Lower lobe of right lung (tissue), 2 donors: ENCODE data around the gene GPR75. TPM values are rescaled to one million over a fixed set of nuclear protein-coding genes. Genes with fewer than 3 reads are reported as not detected.

Source experiments
- ATAC-seq, 2 donors: fragments of 200-7000 bp; cut with Tn5 transposase; one replicate each; pipeline ENCODE4 v1.9.1; 2020 to 2022; ENCODE audit warnings: mild to moderate bottlenecking in 2 of 2, moderate library complexity in 2 of 2
- DNase-seq: peaks from one replicate; pipeline ENCODE4 v3.0.0-alpha.2; 2020
- H3K27ac ChIP-seq: fragments of 200-600 bp; one replicate; pipeline ENCODE4 v1.8.0; 2022
- H3K27me3 ChIP-seq: fragments of 200-600 bp; one replicate; pipeline ENCODE4 v1.8.0; 2022; ENCODE audit warnings: low read depth
- H3K36me3 ChIP-seq: fragments of 200-600 bp; one replicate; pipeline ENCODE4 v1.8.0; 2022; ENCODE audit warnings: mild to moderate bottlenecking
- H3K4me1 ChIP-seq: fragments of 200-600 bp; one replicate; pipeline ENCODE4 v1.8.0; 2022
- H3K4me3 ChIP-seq: fragments of 200-600 bp; one replicate; pipeline ENCODE4 v1.8.0; 2022; ENCODE audit warnings: mild to moderate bottlenecking
- H3K9me3 ChIP-seq: fragments of 200-600 bp; one replicate; pipeline ENCODE4 v1.8.0; 2022
- CTCF ChIP-seq: fragments of 200-600 bp; IDR thresholded peaks from one replicate; pipeline ENCODE4 v1.8.0; 2022; ENCODE audit warnings: antibody characterized with exemption, mild to moderate bottlenecking
- intact Hi-C: fragments of 100-400 bp; cut with DNase I; formaldehyde crosslinking; loops from one replicate; pipeline ENCODE4 v1.11.0; 2022
- total RNA-seq: library from RNA; stranded (reverse); fragmentation: NEBNext Ultra II Directional; extraction: Animal tissue kit (Norgen Biotek cat#: 25700); gene quantifications from one replicate; pipeline ENCODE4 v1.2.1, GENCODE V29; 2021
- donor health status: DM: no; HTN: yes; CAD: no; lungs with severe emphysema.

Gene GPR75
- total RNA-seq, 1 donor from 2014 or later: 3.2 TPM

DNA sequence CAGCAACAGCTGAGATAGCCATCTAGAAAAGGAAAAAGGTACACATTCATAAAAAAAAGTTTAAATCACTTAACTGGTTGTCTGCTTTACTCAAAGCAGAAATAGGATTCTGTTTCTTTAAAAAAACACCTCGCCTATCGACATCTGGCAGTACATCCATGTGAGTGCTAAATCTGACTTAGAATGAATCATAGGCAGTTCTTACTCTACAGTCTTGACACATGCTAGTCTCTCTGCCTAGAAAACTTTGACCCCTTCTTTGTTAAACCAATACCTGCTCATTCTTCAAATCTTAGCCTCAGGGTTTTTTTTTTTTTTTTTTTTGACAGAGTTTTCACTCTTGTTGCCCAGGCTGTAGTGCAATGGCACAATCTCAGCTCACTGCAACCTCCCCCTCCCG is 37.1 kb upstream of the GPR75 start:
- intact Hi-C loops: no loop called here
- H3K4me1 ChIP-seq: no peaks in the 10 kb centered on the region
- no peak overlapping the region for H3K4me3 ChIP-seq
- TF ChIP-seq CTCF: no peak
- peaks cover 99% of the 10 kb centered on the region for H3K36me3 ChIP-seq
- ATAC-seq (no peak), DNase-seq (no peak)
- H3K27me3 ChIP-seq: no peaks in the 10 kb centered on the region
- H3K9me3 ChIP-seq: no peaks in the 10 kb centered on the region
- H3K27ac ChIP-seq: no peak overlapping the region

DNA sequence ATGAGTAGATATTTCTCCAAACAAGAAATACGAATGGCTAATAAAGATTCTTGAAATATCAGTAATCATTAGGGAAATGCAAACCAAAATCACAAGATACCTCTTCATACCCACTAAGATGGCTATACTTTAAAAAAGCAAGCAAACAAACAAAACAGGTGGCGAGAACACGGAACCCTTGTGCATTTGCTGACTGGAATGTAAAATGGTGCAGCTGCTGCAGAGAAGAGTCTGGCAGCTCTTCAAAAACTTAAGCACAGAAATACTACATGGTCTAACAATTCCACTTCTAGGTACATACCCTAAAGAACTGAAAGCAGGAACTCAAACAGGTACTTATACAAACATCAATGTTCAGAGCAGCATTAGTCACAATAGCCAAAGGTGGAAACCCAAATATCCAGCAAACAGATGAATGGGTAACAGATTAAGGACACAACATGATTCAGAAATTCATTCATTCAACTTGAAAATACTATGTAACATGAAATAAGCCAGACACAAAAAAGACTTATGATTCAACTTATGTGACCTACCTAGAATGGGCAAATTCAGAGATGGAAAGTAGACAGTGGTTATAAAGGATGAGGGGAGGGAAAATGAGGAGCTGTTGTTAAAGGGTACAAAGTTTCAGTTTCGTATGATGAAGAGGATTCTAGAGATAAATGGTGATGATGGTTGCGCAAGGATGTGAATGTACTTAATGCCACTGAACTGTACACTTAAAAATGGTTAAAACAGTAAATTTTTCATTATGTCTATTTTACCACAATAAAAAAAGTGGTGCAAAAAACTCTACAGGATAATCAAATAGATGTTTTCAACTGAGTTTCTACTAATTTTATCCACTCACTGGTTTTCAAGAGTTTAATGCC is 26.9 kb upstream of the GPR75 start:
- no peak for TF ChIP-seq CTCF
- Histone ChIP-seq H3K27me3 (no peaks in the 10 kb centered on the region), H3K4me1 (no peaks in the 10 kb centered on the region), H3K36me3 (peaks cover 99% of the 10 kb centered on the region), H3K9me3 (no peaks in the 10 kb centered on the region), H3K4me3 (no peak overlapping the region), H3K27ac (no peak overlapping the region)
- DNase-seq (no peak), ATAC-seq (peak; percentile 56 to 73)
- intact Hi-C loops: no loop called here

GRCh38 chr2:53884883-53885282 is 25.1 kb upstream of the GPR75 start:
- DNase-seq: no peak
- intact Hi-C loops: no loop called here
- Histone ChIP-seq H3K27me3 (no peaks in the 10 kb centered on the region), H3K4me1 (no peaks in the 10 kb centered on the region), H3K36me3 (peaks cover 98% of the 10 kb centered on the region), H3K9me3 (no peaks in the 10 kb centered on the region), H3K4me3 (no peak overlapping the region), H3K27ac (no peak overlapping the region)
- TF ChIP-seq CTCF: no peak
- no peak for ATAC-seq

DNA sequence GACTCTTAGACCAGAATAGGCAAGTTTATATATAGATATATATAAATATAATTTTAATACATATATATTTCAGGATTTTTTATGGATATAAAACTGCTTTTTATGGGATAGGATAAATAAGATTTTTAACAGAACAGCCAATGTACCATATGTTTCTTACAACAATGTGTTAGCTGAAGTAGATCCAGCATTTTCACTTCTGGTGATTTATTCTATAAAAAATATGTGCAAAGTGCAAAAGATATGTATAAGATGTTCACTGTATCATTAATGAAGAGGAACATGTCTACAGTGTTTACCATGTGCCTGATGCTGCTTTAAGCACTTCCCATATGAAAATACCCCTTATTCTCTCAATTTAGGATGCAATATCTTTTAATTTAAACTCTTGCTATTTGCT is 22.2 kb upstream of the GPR75 start:
- DNase-seq: no peak
- intact Hi-C loops: no loop called here
- Histone ChIP-seq H3K4me1 (no peaks in the 10 kb centered on the region), H3K27me3 (no peaks in the 10 kb centered on the region), H3K27ac (no peak overlapping the region), H3K36me3 (peaks cover 91% of the 10 kb centered on the region), H3K9me3 (no peaks in the 10 kb centered on the region), H3K4me3 (no peak overlapping the region)
- no peak for ATAC-seq
- no peak for TF ChIP-seq CTCF

- Histone ChIP-seq H3K4me3 (no peak overlapping the region), H3K9me3 (no peaks in the 10 kb centered on the region), H3K4me1 (no peaks in the 10 kb centered on the region), H3K36me3 (peaks cover 86% of the 10 kb centered on the region), H3K27me3 (no peaks in the 10 kb centered on the region), H3K27ac (no peak overlapping the region)
- no peak for TF ChIP-seq CTCF
- DNase-seq (no peak), ATAC-seq (no peak)
- intact Hi-C loops: no loop called here
Observed at GRCh38 chr2:53881360-53881759, 21.6 kb upstream of the GPR75 start.
